Activated gamma-delta T cell treated with Interleukin-2 at 50 U/mL for 16 hours (primary cell): ENCODE data around the gene YJU2.
A peak's percentile ranks its signal among the peaks of the same experiment; 100 is the strongest.
"Not testable (repeated sequence)": the region's sequence is repeated elsewhere in the genome, so short reads cannot be mapped to it uniquely, and the experiment has no call there.

Source experiments
- DNase-seq: peaks from one replicate; pipeline ENCODE4 v3.0.0-alpha.2; 2020

The YJU2 gene

GRCh38 chr19:4229179-4229931, 17.5 kb upstream of the YJU2 start, which contains the start of gene EBI3:
EBI3 (plus strand) TSS chr19:4229523; CDS start chr19:4229551, 28 bp downstream.
- DNase-seq: no peak

- DNase-seq: not testable (repeated sequence)
Measured at GRCh38 chr19:4230237-4230636, 16.6 kb upstream of the YJU2 start.

GRCh38 chr19:4231521-4231920, 15.4 kb upstream of the YJU2 start:
- DNase-seq: not testable (repeated sequence)

GRCh38 chr19:4232139-4232538, 14.7 kb upstream of the YJU2 start:
- not testable (repeated sequence) for DNase-seq

GRCh38 chr19:4232614-4233281, 14.1 kb upstream of the YJU2 start:
- no peak for DNase-seq

- peak; percentile 55 for DNase-seq
Measured at GRCh38 chr19:4233282-4233853, 13.5 kb upstream of the YJU2 start.

GRCh38 chr19:4234142-4234861, 12.6 kb upstream of the YJU2 start:
- no peak for DNase-seq

GRCh38 chr19:4234862-4235201, 12.0 kb upstream of the YJU2 start:
- no peak for DNase-seq

- DNase-seq: not testable (repeated sequence)
Measured at GRCh38 chr19:4237510-4237909, 9.4 kb upstream of the YJU2 start.

GRCh38 chr19:4238831-4239230, 8.0 kb upstream of the YJU2 start:
- DNase-seq: no peak

- no peak for DNase-seq
Measured at GRCh38 chr19:4241824-4242430, 5.0 kb upstream of the YJU2 start.

- DNase-seq: not testable (repeated sequence)
Measured at GRCh38 chr19:4245938-4246337, 942 bp upstream of the YJU2 start.

GRCh38 chr19:4256563-4256962, 9.7 kb downstream of the YJU2 start:
- no peak for DNase-seq

GRCh38 chr19:4257025-4257424, 10.1 kb downstream of the YJU2 start:
- no peak for DNase-seq

GRCh38 chr19:4258181-4258580, 11.3 kb downstream of the YJU2 start:
- DNase-seq: no peak

- no peak for DNase-seq
Measured at GRCh38 chr19:4260613-4261191, 13.8 kb downstream of the YJU2 start.

GRCh38 chr19:4264812-4265211, 17.9 kb downstream of the YJU2 start:
- no peak for DNase-seq

GRCh38 chr19:4266253-4267000, 19.5 kb downstream of the YJU2 start:
- DNase-seq: no peak

GRCh38 chr19:4267101-4267900, 20.4 kb downstream of the YJU2 start:
- peak; percentile 59 for DNase-seq

GRCh38 chr19:4267901-4268815, 21.3 kb downstream of the YJU2 start:
- DNase-seq: no peak
